Right cardiac atrium (tissue), 5 donors: ENCODE data around the gene GSTM4. TPM values are rescaled to one million over a fixed set of nuclear protein-coding genes. Genes with fewer than 3 reads are reported as not detected.

ENCODE experiments used
- ATAC-seq, 2 donors: fragments of 200-7000 bp; cut with Tn5 transposase; one replicate each; pipeline versions ENCODE4 v1.8.0 to v1.9.1; 2020; ENCODE audit warnings: moderate library complexity in 2 of 2, mild to moderate bottlenecking in 1 of 2
- DNase-seq, 3 donors: peaks; one replicate each; pipeline ENCODE4 v3.0.0-alpha.2; 2020
- H3K27ac ChIP-seq: one replicate; pipeline ENCODE4 v1.5.1; 2013; ENCODE audit warnings: mild to moderate bottlenecking, low read length, control low read depth, moderate library complexity
- H3K27me3 ChIP-seq: one replicate; pipeline ENCODE4 v1.6.1; 2013; ENCODE audit not compliant: control insufficient read depth, insufficient read depth
- H3K4me1 ChIP-seq: one replicate; pipeline ENCODE4 v1.6.1; 2013; ENCODE audit warnings: low read length; ENCODE audit not compliant: control insufficient read depth, insufficient read depth
- H3K4me3 ChIP-seq: one replicate; pipeline ENCODE4 v1.5.1; 2013; ENCODE audit warnings: low read length, control low read depth
- H3K9me3 ChIP-seq: one replicate; pipeline ENCODE4 v1.6.1; 2013; ENCODE audit warnings: low read length; ENCODE audit not compliant: control insufficient read depth
- WGBS: extraction: QIAGEN DNeasy Blood & Tissue Kit; methylation state at CpG from one replicate; pipeline ENCODE4 v1.1.7; 2013; 5-methylcytosine and 5-hydroxymethylcytosine counted together
- intact Hi-C, 4 donors: fragments of 100-400 bp; cut with DNase I; formaldehyde crosslinking; loops; one replicate each; pipeline versions ENCODE4 v1.11.0 to v1.14.0; 2022 to 2023
- polyA plus RNA-seq: library from polyadenylated mRNA; stranded (reverse); fragments of 200-250 nt; gene quantifications from one replicate; pipeline ENCODE4 v1.2.3, GENCODE V29; 2013
- total RNA-seq, 4 donors: library from RNA; stranded (reverse); fragmentation: NEBNext Ultra II Directional; extraction: Animal tissue kit (Norgen Biotek cat#: 25700); gene quantifications; one replicate each; pipeline ENCODE4 v1.2.1, GENCODE V29; 2021
- donor health status: healthy with polysubstance abuse.
- donor health status: DM: no; HTN: yes; CAD: no.
- donor health status: DM: no; HTN: no; CAD: no.
- donor health status: DM: no; HTN: yes; CAD: no; lungs with severe emphysema.
- donor health status: DM: yes; HTN: yes; CAD: no.

GSTM4 gene
- total and polyA plus RNA-seq, 5 donors: 31.2 to 57.8 (median 41.5) TPM

- ATAC-seq (no peak), DNase-seq (peak in 1 of 3 donors; percentile 26)
- H3K27ac ChIP-seq: no peak overlapping the region
- no peaks in the 10 kb centered on the region for H3K9me3 ChIP-seq
- 81% methylated on average over 16 of the region's 16 CpGs for WGBS
- H3K4me1 ChIP-seq: peaks cover 2% of the 10 kb centered on the region
- intact Hi-C loops: loop anchor here in 3 of 4 donors (5.0 to 10.0 kb wide), 2 partner anchors 85 to 353 kb away; partner anchors contain the start of genes GNAI3 (in 2 of the 3) and AHCYL1 (in 1 of the 3)
- no peaks in the 10 kb centered on the region for H3K27me3 ChIP-seq
- H3K4me3 ChIP-seq: no peak overlapping the region
These were observed 24.1 kb upstream of the GSTM4 start for GRCh38 chr1:109631513-109632505.

DNA sequence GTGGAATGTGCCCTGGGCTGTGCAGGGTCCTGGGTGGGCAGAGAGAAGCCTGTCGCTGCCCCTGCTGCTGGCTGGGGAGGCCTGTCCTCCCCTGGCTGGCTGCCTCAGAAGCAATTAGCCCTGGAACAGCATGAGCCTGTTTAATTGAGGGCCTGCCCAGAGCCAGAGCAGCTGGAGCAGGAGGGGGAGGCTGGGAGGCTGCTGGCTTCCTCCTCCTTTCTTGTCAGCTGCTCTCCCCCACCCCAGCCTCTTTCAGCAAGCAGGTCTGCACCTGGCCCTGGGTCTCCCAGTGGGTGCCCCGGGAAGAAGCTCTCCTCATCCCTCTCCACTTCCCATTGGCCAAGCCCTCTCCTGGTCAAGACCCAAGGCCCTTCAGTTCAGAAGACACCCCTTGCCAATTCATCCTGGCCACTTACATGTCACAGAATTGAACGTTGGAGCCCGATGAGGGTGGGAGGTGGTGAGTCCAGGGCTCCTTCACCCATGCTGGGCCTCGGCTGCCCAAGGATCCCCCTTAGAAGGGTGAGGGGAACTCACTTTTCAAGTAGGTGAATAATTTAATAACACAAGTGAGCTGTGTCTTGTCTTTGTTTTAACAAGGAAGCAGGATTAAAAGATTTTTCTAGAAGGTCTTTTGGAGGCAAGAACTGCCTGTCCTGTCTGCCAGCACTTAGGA, 23.1 kb upstream of the GSTM4 start:
- DNase-seq (peak in 2 of 3 donors; percentile 14 to 78), ATAC-seq (peak in 1 of 2 donors; percentile 29)
- no peak overlapping the region for H3K4me3 ChIP-seq
- no peak overlapping the region for H3K27ac ChIP-seq
- H3K9me3 ChIP-seq: no peaks in the 10 kb centered on the region
- peaks cover 2% of the 10 kb centered on the region for H3K4me1 ChIP-seq
- 54% methylated on average over 5 of the region's 5 CpGs for WGBS
- intact Hi-C loops: loop anchor here in 3 of 4 donors (5.0 to 10.0 kb wide), 2 partner anchors 86 to 352 kb away; partner anchors contain the start of genes GNAI3 (in 2 of the 3) and AHCYL1 (in 1 of the 3)
- H3K27me3 ChIP-seq: no peaks in the 10 kb centered on the region

- Histone ChIP-seq H3K9me3 (no peaks in the 10 kb centered on the region), H3K4me3 (no peak overlapping the region), H3K27ac (no peak overlapping the region), H3K27me3 (no peaks in the 10 kb centered on the region), H3K4me1 (peaks cover 2% of the 10 kb centered on the region)
- WGBS: 80% methylated on average over 6 of the region's 6 CpGs
- DNase-seq (no peak), ATAC-seq (no peak)
- intact Hi-C loops: loop anchor here in 3 of 4 donors (5.0 to 10.0 kb wide), 2 partner anchors 87 to 351 kb away; partner anchors contain the start of genes GNAI3 (in 2 of the 3) and AHCYL1 (in 1 of the 3)
These were observed 21.6 kb upstream of the GSTM4 start for GRCh38 chr1:109634292-109634691.

GRCh38 chr1:109634771-109635750, 20.8 kb upstream of the GSTM4 start:
- WGBS: 63% methylated on average over 13 of the region's 13 CpGs
- H3K4me1 ChIP-seq: peaks cover 2% of the 10 kb centered on the region
- H3K27me3 ChIP-seq: no peaks in the 10 kb centered on the region
- H3K27ac ChIP-seq: no peak overlapping the region
- ATAC-seq (no peak), DNase-seq (peak in 2 of 3 donors; percentile 17 to 34)
- no peak overlapping the region for H3K4me3 ChIP-seq
- H3K9me3 ChIP-seq: no peaks in the 10 kb centered on the region
- intact Hi-C loops: loop anchor here in 3 of 4 donors (5.0 to 10.0 kb wide), 3 partner anchors 88 to 350 kb away; partner anchors contain the start of genes AHCYL1 (in 2 of the 3) and GNAI3 (in 2 of the 3)

GRCh38 chr1:109635862-109636200, 20.1 kb upstream of the GSTM4 start:
- DNase-seq: peak in 1 of 3 donors; percentile 40
- H3K9me3 ChIP-seq: no peaks in the 10 kb centered on the region
- no peak for ATAC-seq
- H3K4me1 ChIP-seq: peaks cover 2% of the 10 kb centered on the region
- no peak overlapping the region for H3K4me3 ChIP-seq
- WGBS: 47% methylated on average over 2 of the region's 2 CpGs
- peak overlapping the region; percentile 20 for H3K27ac ChIP-seq
- no peaks in the 10 kb centered on the region for H3K27me3 ChIP-seq
- intact Hi-C loops: loop anchor here in 2 of 4 donors (5.0 to 10.0 kb wide), 2 partner anchors 346 to 349 kb away; partner anchors contain the start of gene AHCYL1 (in 2 of the 2)

DNA sequence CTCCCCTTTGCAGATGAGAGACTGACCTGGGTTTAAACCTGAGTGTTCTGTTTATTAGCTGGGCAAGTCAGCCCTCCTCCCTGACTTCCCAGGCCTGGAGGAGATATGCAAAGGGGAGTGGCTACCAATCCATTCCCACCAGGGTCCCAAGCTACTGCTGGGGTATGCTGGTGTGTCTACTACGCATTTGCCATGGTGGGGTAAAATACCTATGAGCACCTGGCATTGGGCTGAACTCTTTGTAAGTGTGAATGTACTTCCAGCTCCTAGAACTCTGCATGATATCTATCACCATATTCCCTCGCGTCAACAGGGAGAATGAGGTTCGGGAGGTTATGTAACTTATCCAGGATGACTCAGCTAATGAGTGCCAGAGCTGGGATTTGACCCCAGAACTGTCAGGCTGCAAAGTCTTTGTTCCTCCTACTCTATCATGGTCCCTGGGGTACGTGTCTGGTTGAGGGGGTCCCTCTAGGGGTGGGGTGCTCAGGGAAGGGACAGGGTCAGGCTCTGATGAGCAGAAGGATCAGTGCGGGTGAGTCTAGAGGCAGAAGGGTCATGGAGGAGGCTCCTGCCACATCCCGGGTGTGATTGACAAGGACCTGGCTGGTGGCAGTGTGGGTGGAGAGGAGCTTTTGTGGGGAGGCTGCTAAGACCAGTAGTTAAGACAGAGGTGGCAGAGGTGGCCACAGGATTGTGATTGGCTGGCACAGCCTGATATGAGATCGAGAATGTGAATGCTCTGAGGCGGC, 19.5 kb upstream of the GSTM4 start:
- peak overlapping the region; percentile 20 for H3K27ac ChIP-seq

DNA sequence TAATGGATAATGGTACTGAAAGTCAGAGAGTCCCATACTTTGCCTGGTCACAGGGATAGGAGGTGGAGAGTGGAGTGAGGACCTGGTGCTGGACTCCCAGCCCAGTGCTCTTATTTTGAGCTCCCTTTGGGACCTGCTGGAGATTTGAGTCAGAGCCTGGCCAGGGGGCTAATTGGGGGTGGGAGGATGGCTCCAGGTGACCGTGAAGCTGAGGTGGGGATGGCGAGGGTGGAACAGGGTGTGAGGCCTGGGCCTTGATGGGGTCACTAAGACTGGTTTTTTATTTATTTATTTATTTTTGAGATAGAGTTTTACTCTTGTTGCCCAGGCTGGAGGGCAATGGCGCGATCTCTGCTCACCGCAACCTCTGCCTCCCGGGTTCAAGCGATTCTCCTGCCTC, 18.5 kb upstream of the GSTM4 start:
- no peak for ATAC-seq
- Histone ChIP-seq H3K4me3 (no peak overlapping the region), H3K4me1 (peaks cover 2% of the 10 kb centered on the region), H3K27ac (no peak overlapping the region), H3K27me3 (no peaks in the 10 kb centered on the region), H3K9me3 (no peaks in the 10 kb centered on the region)
- 91% methylated on average over 7 of the region's 7 CpGs for WGBS
- peak in 1 of 3 donors; percentile 10 for DNase-seq
- intact Hi-C loops: loop anchor here in 2 of 4 donors (5.0 to 10.0 kb wide), 2 partner anchors 345 to 347 kb away; partner anchors contain the start of gene AHCYL1 (in 2 of the 2)

More for the DNA sequence above, 19.5 kb upstream of the GSTM4 start:
- intact Hi-C loops: loop anchor here in 2 of 4 donors (5.0 to 10.0 kb wide), 2 partner anchors 346 to 348 kb away; partner anchors contain the start of gene AHCYL1 (in 2 of the 2)
- no peaks in the 10 kb centered on the region for H3K9me3 ChIP-seq
- no peaks in the 10 kb centered on the region for H3K27me3 ChIP-seq
- 36% methylated on average over 9 of the region's 9 CpGs for WGBS
- no peak overlapping the region for H3K4me3 ChIP-seq
- ATAC-seq (peak; percentile 38 to 42), DNase-seq (peak in 1 of 3 donors; percentile 54)
- peaks cover 2% of the 10 kb centered on the region for H3K4me1 ChIP-seq

GRCh38 chr1:109639063-109639840, 16.6 kb upstream of the GSTM4 start:
- DNase-seq: peak in 2 of 3 donors; percentile 10 to 16
- ATAC-seq: no peak
- Histone ChIP-seq H3K27ac (no peak overlapping the region), H3K27me3 (no peaks in the 10 kb centered on the region), H3K4me3 (no peak overlapping the region), H3K9me3 (no peaks in the 10 kb centered on the region), H3K4me1 (peaks cover 2% of the 10 kb centered on the region)
- 86% methylated on average over 9 of the region's 9 CpGs for WGBS
- intact Hi-C loops: loop anchor here in 2 of 4 donors (5.0 to 10.0 kb wide), 2 partner anchors 343 to 346 kb away; partner anchors contain the start of gene AHCYL1 (in 2 of the 2)

GRCh38 chr1:109639841-109640184, 16.1 kb upstream of the GSTM4 start:
- WGBS: 51% methylated on average over 6 of the region's 6 CpGs
- Histone ChIP-seq H3K4me3 (no peak overlapping the region), H3K4me1 (peaks cover 2% of the 10 kb centered on the region), H3K27ac (no peak overlapping the region), H3K27me3 (no peaks in the 10 kb centered on the region), H3K9me3 (no peaks in the 10 kb centered on the region)
- intact Hi-C loops: loop anchor here (2.0 to 10.0 kb wide), 5 partner anchors 93 to 345 kb away; partner anchors contain the start of genes AHCYL1 (in 4 of the 4) and GNAI3 (in 1 of the 4)
- ATAC-seq (no peak), DNase-seq (peak in 1 of 3 donors; percentile 53)
